ENCODE measurements around the gene HAP1. TPM values are rescaled to one million over a fixed set of nuclear protein-coding genes. Genes with fewer than 3 reads are reported as not detected.

The HAP1 gene
- total and polyA plus RNA-seq, 3 donors from 2014 or later, result 1.9 to 5.3 (median 2.9) TPM

- TF ChIP-seq CTCF (IDR thresholded peaks at IDR 0.05) (no peak), POLR2A (IDR thresholded peaks at IDR 0.05) (no peak)
- intact Hi-C loops (cut with DNase I; ENCODE audit: low total_unique reads), result no loop called here
- no peaks in the 10 kb centered on the region for H3K9me3 ChIP-seq
- H3K27ac ChIP-seq, result no peak overlapping the region
- H3K36me3 ChIP-seq (ENCODE audit: low read depth, missing control alignments), result no peaks in the 10 kb centered on the region
- no peaks in the 10 kb centered on the region for H3K27me3 ChIP-seq
- H3K4me3 ChIP-seq, result no peak overlapping the region
- no peak for DNase-seq
- H3K4me1 ChIP-seq, result no peaks in the 10 kb centered on the region
These were observed 31.7 kb upstream of the HAP1 start for GRCh38 chr17:41766135-41766534.

GRCh38 chr17:41763327-41763726, 28.9 kb upstream of the HAP1 start:
- Histone ChIP-seq H3K4me3 (no peak overlapping the region), H3K27me3 (no peaks in the 10 kb centered on the region), H3K4me1 (no peaks in the 10 kb centered on the region), H3K36me3 (ENCODE audit: low read depth, missing control alignments) (no peaks in the 10 kb centered on the region), H3K9me3 (no peaks in the 10 kb centered on the region), H3K27ac (no peak overlapping the region)
- intact Hi-C loops (cut with DNase I; ENCODE audit: low total_unique reads), result no loop called here
- DNase-seq, result no peak
- TF ChIP-seq CTCF (IDR thresholded peaks at IDR 0.05), result no peak
- TF ChIP-seq POLR2A (IDR thresholded peaks at IDR 0.05), result no peak
- 93 to 100% methylated on average over 6 to 8 of the region's 8 CpGs for whole genome bisulfite sequencing, 2 donors

GRCh38 chr17:41762841-41763240, 28.4 kb upstream of the HAP1 start:
- no peaks in the 10 kb centered on the region for H3K9me3 ChIP-seq
- H3K36me3 ChIP-seq (ENCODE audit: low read depth, missing control alignments), result no peaks in the 10 kb centered on the region
- no peak overlapping the region for H3K4me3 ChIP-seq
- no peak for TF ChIP-seq POLR2A (IDR thresholded peaks at IDR 0.05)
- TF ChIP-seq CTCF (IDR thresholded peaks at IDR 0.05), result no peak
- 94 to 96% methylated on average over 16 of the region's 16 CpGs for WGBS, 2 donors
- no peak overlapping the region for H3K27ac ChIP-seq
- intact Hi-C loops (cut with DNase I; ENCODE audit: low total_unique reads), result no loop called here
- no peaks in the 10 kb centered on the region for H3K4me1 ChIP-seq
- no peak for DNase-seq
- no peaks in the 10 kb centered on the region for H3K27me3 ChIP-seq

- Histone ChIP-seq H3K36me3 (ENCODE audit: low read depth, missing control alignments) (no peaks in the 10 kb centered on the region), H3K27me3 (no peaks in the 10 kb centered on the region), H3K27ac (no peak overlapping the region), H3K9me3 (no peaks in the 10 kb centered on the region), H3K4me3 (no peak overlapping the region), H3K4me1 (no peaks in the 10 kb centered on the region)
- TF ChIP-seq POLR2A (IDR thresholded peaks at IDR 0.05), result no peak
- TF ChIP-seq CTCF (IDR thresholded peaks at IDR 0.05), result no peak
- intact Hi-C loops (cut with DNase I; ENCODE audit: low total_unique reads), result no loop called here
- DNase-seq, result no peak
- WGBS, 2 donors, result 80 to 88% methylated on average over 6 of the region's 6 CpGs
These were observed 27.9 kb upstream of the HAP1 start for GRCh38 chr17:41762391-41762790.

GRCh38 chr17:41760878-41761277, 26.4 kb upstream of the HAP1 start:
- TF ChIP-seq POLR2A (IDR thresholded peaks at IDR 0.05) (no peak), CTCF (IDR thresholded peaks at IDR 0.05) (no peak)
- Histone ChIP-seq H3K27me3 (no peaks in the 10 kb centered on the region), H3K4me3 (no peak overlapping the region), H3K9me3 (no peaks in the 10 kb centered on the region), H3K27ac (no peak overlapping the region), H3K4me1 (no peaks in the 10 kb centered on the region), H3K36me3 (ENCODE audit: low read depth, missing control alignments) (no peaks in the 10 kb centered on the region)
- DNase-seq, result no peak
- WGBS, 2 donors, result 91 to 93% methylated on average over 6 of the region's 6 CpGs
- intact Hi-C loops (cut with DNase I; ENCODE audit: low total_unique reads), result no loop called here
